Keratinocyte (primary cell): ENCODE results near the gene CST4.

Experiments used
- EZH2 ChIP-seq: IDR thresholded peaks from one replicate; pipeline ENCODE4 v1.6.1; 2012; ENCODE audit warnings: inconsistent platforms, mild to moderate bottlenecking, low read length, moderate library complexity
- TF ChIP-seq, protein P1 (sequence below), 3 experiments: IDR thresholded peaks in 1 of 3; conservative IDR thresholded peaks in 1 of 3; optimal IDR thresholded peaks in 1 of 3; 2 replicates in 2 of 3; 3 replicates in 1 of 3; pipeline versions ENCODE3 to v1.5.1; 2011; ENCODE audit warnings: low read length in 3 of 3, mild to moderate bottlenecking in 3 of 3, moderate library complexity in 2 of 3, control low read depth in 1 of 3, inconsistent platforms in 1 of 3; ENCODE audit not compliant: insufficient read depth in 2 of 3; ENCODE audit errors: extremely low read depth in 1 of 3

DNA sequence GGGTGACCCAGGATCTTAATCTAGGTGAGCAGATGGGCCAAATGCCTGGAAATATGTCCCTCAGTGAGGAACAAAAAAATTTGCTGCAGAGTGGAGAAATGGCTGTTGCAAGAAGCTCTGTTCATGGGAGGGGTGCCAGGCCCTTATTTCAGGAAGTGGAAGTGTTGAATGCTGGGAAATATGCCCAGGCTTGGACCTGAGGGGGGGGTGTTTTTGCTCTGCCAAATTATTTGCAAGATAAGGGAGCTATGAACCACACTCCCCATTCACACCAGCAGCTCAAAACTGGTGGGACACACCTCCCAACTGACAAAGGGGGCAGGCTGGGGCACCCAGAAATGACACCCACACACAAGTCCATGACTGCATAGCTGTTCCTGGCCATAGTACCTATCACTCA, 8.7 kb downstream of the CST4 start:
- TF ChIP-seq, protein P1, sequence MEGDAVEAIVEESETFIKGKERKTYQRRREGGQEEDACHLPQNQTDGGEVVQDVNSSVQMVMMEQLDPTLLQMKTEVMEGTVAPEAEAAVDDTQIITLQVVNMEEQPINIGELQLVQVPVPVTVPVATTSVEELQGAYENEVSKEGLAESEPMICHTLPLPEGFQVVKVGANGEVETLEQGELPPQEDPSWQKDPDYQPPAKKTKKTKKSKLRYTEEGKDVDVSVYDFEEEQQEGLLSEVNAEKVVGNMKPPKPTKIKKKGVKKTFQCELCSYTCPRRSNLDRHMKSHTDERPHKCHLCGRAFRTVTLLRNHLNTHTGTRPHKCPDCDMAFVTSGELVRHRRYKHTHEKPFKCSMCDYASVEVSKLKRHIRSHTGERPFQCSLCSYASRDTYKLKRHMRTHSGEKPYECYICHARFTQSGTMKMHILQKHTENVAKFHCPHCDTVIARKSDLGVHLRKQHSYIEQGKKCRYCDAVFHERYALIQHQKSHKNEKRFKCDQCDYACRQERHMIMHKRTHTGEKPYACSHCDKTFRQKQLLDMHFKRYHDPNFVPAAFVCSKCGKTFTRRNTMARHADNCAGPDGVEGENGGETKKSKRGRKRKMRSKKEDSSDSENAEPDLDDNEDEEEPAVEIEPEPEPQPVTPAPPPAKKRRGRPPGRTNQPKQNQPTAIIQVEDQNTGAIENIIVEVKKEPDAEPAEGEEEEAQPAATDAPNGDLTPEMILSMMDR (optimal IDR thresholded peaks at IDR 0.05 in 1 of 3, IDR thresholded peaks at IDR 0.05 in 1 of 3, conservative IDR thresholded peaks at IDR 0.05 in 1 of 3; ENCODE audit: extremely low read depth in 1 of 3, insufficient read depth in 2 of 3, low read length in 3 of 3), result no peak
- no peak for TF ChIP-seq EZH2
